ENCODE results near the gene GPN3.
"Not testable (repeated sequence)": the region's sequence is repeated elsewhere in the genome, so short reads cannot be mapped to it uniquely, and the experiment has no call there.

GPN3 gene

GRCh38 chr12:110468214-110469048 lies at the start of gene GPN3, which contains the start of gene FAM216A:
TSS of gene GPN3 (minus strand) at chr12:110468257. CDS start at chr12:110468203, 54 bp downstream.
TSS of gene FAM216A (plus strand) at chr12:110468845. CDS start at chr12:110468876, 31 bp downstream.
- DNase-seq (ENCODE audit: low read depth): peak; percentile 89

GRCh38 chr12:110516995-110517394 lies 48.9 kb upstream of the GPN3 start:
- no peak for DNase-seq (ENCODE audit: low read depth)

- no peak for DNase-seq (ENCODE audit: low read depth)
Observed at GRCh38 chr12:110514363-110514762, 46.3 kb upstream of the GPN3 start.

- no peak for DNase-seq (ENCODE audit: low read depth)
Observed at GRCh38 chr12:110513842-110514241, 45.8 kb upstream of the GPN3 start.

GRCh38 chr12:110508071-110508586 lies 40.1 kb upstream of the GPN3 start:
- no peak for DNase-seq (ENCODE audit: low read depth)

- no peak for DNase-seq (ENCODE audit: low read depth)
Observed at GRCh38 chr12:110505332-110505731, 37.3 kb upstream of the GPN3 start.

- no peak for DNase-seq (ENCODE audit: low read depth)
Observed at GRCh38 chr12:110503432-110503831, 35.4 kb upstream of the GPN3 start.

GRCh38 chr12:110501752-110502738 lies 34.0 kb upstream of the GPN3 start, which contains the start of the genes RAD9B and VPS29:
TSS of gene RAD9B (plus strand) at chr12:110502331. CDS start at chr12:110502338, 7 bp downstream.
TSS of gene VPS29 (minus strand) at chr12:110502111. CDS start at chr12:110502051, 60 bp downstream.
- DNase-seq (ENCODE audit: low read depth): peak; percentile 99

GRCh38 chr12:110501399-110501751 lies 33.3 kb upstream of the GPN3 start:
- DNase-seq (ENCODE audit: low read depth): no peak

GRCh38 chr12:110498984-110499706 lies 31.1 kb upstream of the GPN3 start:
- DNase-seq (ENCODE audit: low read depth): no peak

- no peak for DNase-seq (ENCODE audit: low read depth)
Observed at GRCh38 chr12:110475426-110475825, 7.4 kb upstream of the GPN3 start.

- no peak for DNase-seq (ENCODE audit: low read depth)
Observed at GRCh38 chr12:110467847-110468213, 227 bp downstream of the GPN3 start.

- DNase-seq (ENCODE audit: low read depth): no peak
Observed at GRCh38 chr12:110466791-110467190, 1.3 kb downstream of the GPN3 start.

GRCh38 chr12:110465765-110466164 lies 2.3 kb downstream of the GPN3 start:
- not testable (repeated sequence) for DNase-seq (ENCODE audit: low read depth)

GRCh38 chr12:110465024-110465423 lies 3.0 kb downstream of the GPN3 start:
- DNase-seq (ENCODE audit: low read depth): no peak

GRCh38 chr12:110461189-110461588 lies 6.9 kb downstream of the GPN3 start:
- not testable (repeated sequence) for DNase-seq (ENCODE audit: low read depth)

GRCh38 chr12:110458756-110459155 lies 9.3 kb downstream of the GPN3 start:
- no peak for DNase-seq (ENCODE audit: low read depth)

- DNase-seq (ENCODE audit: low read depth): no peak
Observed at GRCh38 chr12:110453569-110454296, 14.3 kb downstream of the GPN3 start.

- DNase-seq (ENCODE audit: low read depth): no peak
Observed at GRCh38 chr12:110451263-110451662, 16.8 kb downstream of the GPN3 start.

GRCh38 chr12:110449799-110450497 lies 18.1 kb downstream of the GPN3 start, which contains the start of gene ARPC3:
TSS of gene ARPC3 (minus strand) at chr12:110450337. CDS start at chr12:110450260, 77 bp downstream.
- DNase-seq (ENCODE audit: low read depth): peak; percentile 92

All from CMK (cell line).